Fibroblast of mammary gland (primary cell): ENCODE measurements around the gene ACVRL1.
A peak's percentile ranks its signal among the peaks of the same experiment; 100 is the strongest.

Experiments used
- DNase-seq: peaks from one replicate; pipeline ENCODE4 v3.0.0-alpha.2; 2010; ENCODE audit warnings: low read depth
- H3K4me3 ChIP-seq: 2 replicates; pipeline ENCODE4 v1.5.1; 2011; ENCODE audit warnings: low read depth, mild to moderate bottlenecking, low read length, moderate library complexity; ENCODE audit not compliant: control insufficient read depth
- TF ChIP-seq, protein P1 (sequence below): conservative IDR thresholded peaks from 2 replicates; pipeline ENCODE4 v1.5.1; 2011; ENCODE audit warnings: low read depth, low read length, inconsistent platforms; ENCODE audit not compliant: control insufficient read depth, insufficient read depth

Gene ACVRL1

DNA sequence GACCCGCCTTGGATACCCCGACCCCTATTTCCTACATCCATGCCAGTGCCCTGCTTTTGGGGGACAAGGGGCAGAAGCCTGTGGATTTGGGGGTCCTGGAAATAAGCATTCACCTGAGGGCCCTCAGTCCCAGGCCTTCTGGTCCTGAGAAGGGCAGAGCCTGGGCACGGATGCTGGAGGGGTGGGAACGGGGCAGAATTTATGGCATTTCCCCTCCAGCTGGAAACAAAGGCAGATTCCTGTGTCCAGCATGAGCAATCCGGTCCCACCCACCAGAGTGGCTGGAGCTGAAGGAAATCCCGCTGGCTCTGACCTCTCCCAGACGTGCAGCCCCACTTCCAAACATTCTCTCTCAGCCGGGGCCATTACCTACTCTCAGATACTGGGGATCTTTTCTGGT lies 10.1 kb upstream of the ACVRL1 start:
- DNase-seq: no peak
- TF ChIP-seq, protein P1, sequence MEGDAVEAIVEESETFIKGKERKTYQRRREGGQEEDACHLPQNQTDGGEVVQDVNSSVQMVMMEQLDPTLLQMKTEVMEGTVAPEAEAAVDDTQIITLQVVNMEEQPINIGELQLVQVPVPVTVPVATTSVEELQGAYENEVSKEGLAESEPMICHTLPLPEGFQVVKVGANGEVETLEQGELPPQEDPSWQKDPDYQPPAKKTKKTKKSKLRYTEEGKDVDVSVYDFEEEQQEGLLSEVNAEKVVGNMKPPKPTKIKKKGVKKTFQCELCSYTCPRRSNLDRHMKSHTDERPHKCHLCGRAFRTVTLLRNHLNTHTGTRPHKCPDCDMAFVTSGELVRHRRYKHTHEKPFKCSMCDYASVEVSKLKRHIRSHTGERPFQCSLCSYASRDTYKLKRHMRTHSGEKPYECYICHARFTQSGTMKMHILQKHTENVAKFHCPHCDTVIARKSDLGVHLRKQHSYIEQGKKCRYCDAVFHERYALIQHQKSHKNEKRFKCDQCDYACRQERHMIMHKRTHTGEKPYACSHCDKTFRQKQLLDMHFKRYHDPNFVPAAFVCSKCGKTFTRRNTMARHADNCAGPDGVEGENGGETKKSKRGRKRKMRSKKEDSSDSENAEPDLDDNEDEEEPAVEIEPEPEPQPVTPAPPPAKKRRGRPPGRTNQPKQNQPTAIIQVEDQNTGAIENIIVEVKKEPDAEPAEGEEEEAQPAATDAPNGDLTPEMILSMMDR: no peak
- no peak overlapping the region for H3K4me3 ChIP-seq

DNA sequence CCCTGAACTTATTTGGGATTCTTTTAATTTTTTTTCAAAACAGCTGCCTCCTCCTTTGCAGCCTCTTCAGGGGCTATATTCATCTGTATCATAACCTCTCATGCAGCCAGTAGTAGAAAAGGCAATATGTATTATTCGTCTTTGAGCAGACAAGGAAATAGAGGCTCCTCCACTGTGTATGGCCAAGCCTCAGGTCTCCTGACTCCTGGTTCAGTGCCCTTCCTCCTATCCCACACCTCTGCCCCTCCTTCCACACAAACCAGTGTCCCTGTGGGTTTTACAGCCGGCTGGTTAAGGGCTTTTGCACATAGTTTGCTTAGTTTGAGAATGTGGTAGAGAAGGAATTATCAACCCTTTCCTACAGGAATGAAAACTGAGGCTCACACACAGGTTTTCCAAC lies 8.8 kb upstream of the ACVRL1 start:
- no peak overlapping the region for H3K4me3 ChIP-seq
- TF ChIP-seq, protein P1: no peak
- DNase-seq: no peak

DNA sequence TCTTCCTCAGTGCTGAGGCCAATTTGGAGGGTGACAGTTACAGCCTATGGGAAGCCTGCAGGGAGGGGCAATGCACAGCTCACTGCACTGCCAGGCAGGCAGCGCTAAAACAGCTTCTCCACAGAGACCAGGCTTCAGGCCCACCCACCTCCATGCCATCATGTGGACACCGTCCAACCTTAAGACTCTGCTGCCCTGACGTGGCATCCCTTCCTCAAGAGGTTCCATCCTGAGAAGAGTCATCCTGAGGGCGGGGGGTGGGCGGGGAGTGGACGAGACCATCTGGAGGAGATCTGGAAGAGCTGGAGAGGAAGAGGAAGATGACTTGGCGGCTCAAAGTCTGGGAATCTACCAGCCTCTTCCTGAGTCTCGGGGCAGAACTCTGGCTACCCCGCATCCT lies 8.4 kb upstream of the ACVRL1 start:
- TF ChIP-seq, protein P1: no peak
- no peak overlapping the region for H3K4me3 ChIP-seq
- peak; percentile 83 for DNase-seq

DNA sequence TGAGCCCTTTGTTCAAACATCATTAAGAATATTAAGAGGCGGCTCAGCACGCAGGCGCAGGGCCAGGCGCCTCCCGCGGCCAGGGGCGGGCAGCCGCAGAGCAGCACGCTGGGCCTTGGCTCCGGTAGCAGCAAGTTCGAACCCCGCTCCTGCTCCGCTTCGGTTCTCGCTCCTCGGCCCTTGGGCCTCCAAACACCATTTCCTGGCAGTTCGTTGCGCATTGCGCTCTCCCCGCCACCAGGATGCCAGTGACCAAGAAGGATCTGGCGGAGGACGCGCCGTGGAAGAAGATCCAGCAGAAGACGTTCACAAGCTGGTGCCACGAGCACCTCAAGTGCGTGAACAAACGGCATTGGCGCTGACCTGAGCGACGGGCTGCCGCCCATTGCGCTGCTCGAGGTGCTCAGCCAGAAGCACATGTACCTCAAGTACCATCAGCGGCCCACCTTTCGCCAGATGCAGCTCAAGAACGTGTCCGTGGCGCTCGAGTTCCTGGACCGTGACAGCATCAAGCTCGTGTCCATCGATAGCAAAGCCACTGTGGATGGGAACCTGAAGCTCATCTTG lies 6.9 kb upstream of the ACVRL1 start:
- H3K4me3 ChIP-seq: no peak overlapping the region
- TF ChIP-seq, protein P1: no peak
- no peak for DNase-seq

DNA sequence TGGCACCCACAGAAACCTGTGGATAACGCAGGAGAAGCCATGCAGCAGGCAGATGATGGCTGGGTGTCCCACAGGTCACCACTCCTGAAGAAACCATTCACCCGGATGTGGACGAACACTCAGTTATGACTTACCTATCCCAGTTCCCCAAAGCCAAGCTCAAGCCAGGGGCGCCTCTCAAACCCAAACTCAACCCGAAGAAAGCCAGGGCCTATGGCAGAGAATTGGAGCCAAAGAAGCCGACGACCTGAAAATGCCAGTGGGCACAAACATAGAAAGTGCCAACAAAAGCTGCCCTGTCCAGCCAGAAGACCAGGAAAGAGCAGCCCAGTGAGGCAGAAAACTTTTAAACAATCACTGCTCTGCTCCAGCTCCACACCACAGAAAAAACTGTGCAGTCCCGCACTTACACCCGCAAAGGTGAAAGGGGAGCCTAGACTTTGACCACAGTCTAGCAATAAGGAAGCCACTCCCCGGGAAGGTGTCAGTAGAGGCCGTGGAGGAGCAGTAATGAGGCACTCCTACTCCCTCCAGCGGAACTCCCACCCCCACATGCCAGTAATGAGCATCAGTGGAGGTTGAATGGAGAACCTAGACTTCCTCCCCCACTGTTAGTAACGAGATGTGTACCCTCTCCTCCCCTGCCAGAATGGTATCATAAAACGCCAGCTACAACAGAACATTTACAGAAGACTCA lies 6.0 kb upstream of the ACVRL1 start:
- no peak overlapping the region for H3K4me3 ChIP-seq
- DNase-seq: no peak
- TF ChIP-seq, protein P1: no peak

DNA sequence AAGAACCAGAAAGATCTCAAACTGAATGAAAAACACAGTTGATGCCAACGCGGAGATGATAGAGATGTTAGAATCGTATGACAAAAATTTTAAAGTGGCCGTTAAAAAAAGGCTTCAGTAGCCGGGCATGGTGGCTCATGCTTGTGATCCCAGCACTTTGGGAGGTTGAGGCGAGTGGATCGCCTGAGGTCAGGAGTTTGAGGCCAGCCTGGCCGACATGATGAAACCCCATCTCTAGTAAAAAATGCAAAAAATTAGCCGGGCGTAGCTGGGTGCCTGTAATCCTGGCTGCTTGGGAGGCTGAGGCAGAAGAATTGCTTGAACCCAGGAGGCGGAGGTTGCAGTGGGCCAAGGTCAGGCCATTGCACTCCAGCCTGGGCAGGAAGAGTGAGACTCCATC lies 5.4 kb upstream of the ACVRL1 start:
- DNase-seq: no peak
- H3K4me3 ChIP-seq: no peak overlapping the region
- TF ChIP-seq, protein P1: no peak
